Measurements from ENCODE around the gene PARP1. TPM values are rescaled to one million over a fixed set of nuclear protein-coding genes. Genes with fewer than 3 reads are reported as not detected.
A peak's percentile ranks its signal among the peaks of the same experiment; 100 is the strongest.

Gene PARP1
- total and polyA plus RNA-seq, 2 donors from 2014 or later, result 37.9 to 71.1 TPM

DNA sequence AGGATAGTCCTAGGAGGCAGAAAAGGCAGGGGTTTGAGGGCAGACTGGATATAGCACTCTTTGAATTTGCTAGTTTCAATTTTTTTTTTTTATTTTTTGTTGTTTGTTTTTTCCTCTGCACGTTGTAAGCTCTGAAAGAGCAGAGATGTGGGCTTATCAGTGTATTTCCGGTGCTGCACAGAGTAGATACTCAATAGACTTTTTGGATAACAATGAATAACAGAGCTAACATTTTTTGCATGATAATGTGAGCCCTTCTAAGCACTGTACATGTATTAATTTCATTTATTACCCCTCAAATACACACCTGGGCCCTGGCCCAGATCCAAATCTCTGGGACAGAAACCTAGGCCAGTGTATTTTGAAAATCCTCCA is 17.1 kb upstream of the PARP1 start:
- H3K4me1 ChIP-seq (ENCODE audit: control insufficient read depth in 2 of 3, insufficient read depth in 2 of 3, low read depth in 1 of 3, low read length in 3 of 3), result peaks cover 0 to 2% (median 0%) of the 10 kb centered on the region in 3 donors
- DNase-seq, result no peak
- TF ChIP-seq, protein P1, sequence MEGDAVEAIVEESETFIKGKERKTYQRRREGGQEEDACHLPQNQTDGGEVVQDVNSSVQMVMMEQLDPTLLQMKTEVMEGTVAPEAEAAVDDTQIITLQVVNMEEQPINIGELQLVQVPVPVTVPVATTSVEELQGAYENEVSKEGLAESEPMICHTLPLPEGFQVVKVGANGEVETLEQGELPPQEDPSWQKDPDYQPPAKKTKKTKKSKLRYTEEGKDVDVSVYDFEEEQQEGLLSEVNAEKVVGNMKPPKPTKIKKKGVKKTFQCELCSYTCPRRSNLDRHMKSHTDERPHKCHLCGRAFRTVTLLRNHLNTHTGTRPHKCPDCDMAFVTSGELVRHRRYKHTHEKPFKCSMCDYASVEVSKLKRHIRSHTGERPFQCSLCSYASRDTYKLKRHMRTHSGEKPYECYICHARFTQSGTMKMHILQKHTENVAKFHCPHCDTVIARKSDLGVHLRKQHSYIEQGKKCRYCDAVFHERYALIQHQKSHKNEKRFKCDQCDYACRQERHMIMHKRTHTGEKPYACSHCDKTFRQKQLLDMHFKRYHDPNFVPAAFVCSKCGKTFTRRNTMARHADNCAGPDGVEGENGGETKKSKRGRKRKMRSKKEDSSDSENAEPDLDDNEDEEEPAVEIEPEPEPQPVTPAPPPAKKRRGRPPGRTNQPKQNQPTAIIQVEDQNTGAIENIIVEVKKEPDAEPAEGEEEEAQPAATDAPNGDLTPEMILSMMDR (IDR thresholded peaks at IDR 0.05; ENCODE audit: borderline replicate concordance, extremely low read depth, insufficient read depth), result no peak
- no peak overlapping the region for H3K4me3 ChIP-seq (ENCODE audit: low read length in 3 of 3)
- H3K9me3 ChIP-seq (ENCODE audit: control insufficient read depth in 2 of 3, insufficient read depth in 1 of 3, low read length in 3 of 3), result no peaks in the 10 kb centered on the region
- no peak overlapping the region for H3K27ac ChIP-seq (ENCODE audit: low read depth in 2 of 2, low read length in 2 of 2)
- H3K36me3 ChIP-seq (ENCODE audit: control insufficient read depth in 2 of 3, insufficient read depth in 3 of 3, low read length in 3 of 3), result no peaks in the 10 kb centered on the region
- no peak for FAIRE-seq
- H3K9ac ChIP-seq (ENCODE audit: low read length in 3 of 3), result no peak overlapping the region
- H3K27me3 ChIP-seq (ENCODE audit: control insufficient read depth, insufficient read depth, low read length), result no peaks in the 10 kb centered on the region
- intact Hi-C loops (cut with DNase I), result no loop called here

DNA sequence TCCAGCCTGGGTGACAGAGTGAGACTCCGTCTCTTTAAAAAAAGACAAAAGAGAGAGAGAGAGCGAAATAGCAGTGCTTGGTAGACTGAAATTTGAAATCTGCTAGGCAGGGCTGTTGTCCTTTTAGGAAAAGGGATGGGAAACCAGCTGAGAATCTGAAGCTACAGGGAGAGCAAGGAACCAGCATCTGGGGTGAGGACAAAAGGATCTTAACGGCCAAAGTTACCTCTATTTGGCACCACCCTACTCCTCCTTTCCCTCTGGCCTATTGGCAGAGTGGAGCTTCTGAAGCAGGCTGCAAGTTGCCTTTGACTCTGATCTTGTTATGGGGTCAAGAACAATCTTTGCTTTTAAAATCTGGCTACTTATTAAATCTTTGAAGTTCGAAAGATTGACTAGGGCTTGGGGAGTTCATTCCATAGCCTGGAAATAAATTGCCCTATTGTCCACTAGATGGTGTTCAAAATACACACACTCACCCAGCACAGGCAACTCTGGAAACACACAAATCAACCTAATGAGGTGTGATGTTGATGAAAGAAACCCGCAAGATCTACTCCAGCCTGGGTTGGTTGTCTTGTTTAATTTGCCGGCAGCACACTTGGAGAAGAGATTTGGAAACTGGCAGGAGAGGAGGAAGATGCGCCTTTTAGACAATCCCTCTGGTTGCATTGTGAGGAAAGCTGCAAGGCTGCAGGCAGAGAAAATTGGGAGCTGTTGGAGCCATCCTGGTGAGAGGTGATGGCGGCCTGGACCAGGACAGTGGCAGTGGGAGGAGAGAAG is 16.5 kb upstream of the PARP1 start:
- intact Hi-C loops (cut with DNase I), result no loop called here
- peak; percentile 33 for FAIRE-seq

DNA sequence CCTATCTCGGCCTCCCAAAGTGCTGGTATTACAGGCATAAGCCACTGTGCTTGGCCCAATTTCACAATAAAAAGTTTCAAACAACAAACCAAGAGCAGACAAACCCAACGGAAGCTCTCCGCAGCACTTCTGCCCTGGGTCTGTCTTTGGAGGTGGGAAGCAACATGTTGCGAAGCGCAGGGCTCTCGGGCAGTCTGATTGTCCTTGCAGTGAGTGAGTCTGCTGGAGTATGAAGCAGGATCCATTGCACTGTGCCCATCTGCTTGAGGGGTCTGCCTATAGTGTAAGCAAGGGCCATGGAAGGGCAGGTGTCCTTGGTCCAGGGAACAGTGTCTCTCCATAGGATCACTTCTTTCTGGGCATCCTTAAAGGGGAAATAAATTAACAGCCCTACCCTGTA is 14.6 kb upstream of the PARP1 start:
- no peak for FAIRE-seq

More for the DNA sequence above, 16.5 kb upstream of the PARP1 start:
- Histone ChIP-seq H3K9me3 (ENCODE audit: control insufficient read depth in 2 of 3, insufficient read depth in 1 of 3, low read length in 3 of 3) (no peaks in the 10 kb centered on the region), H3K4me1 (ENCODE audit: control insufficient read depth in 2 of 3, insufficient read depth in 2 of 3, low read depth in 1 of 3, low read length in 3 of 3) (peaks cover 0 to 2% (median 0%) of the 10 kb centered on the region in 3 donors), H3K27ac (ENCODE audit: low read depth in 2 of 2, low read length in 2 of 2) (no peak overlapping the region), H3K9ac (ENCODE audit: low read length in 3 of 3) (no peak overlapping the region), H3K4me3 (ENCODE audit: low read length in 3 of 3) (no peak overlapping the region), H3K27me3 (ENCODE audit: control insufficient read depth, insufficient read depth, low read length) (no peaks in the 10 kb centered on the region), H3K36me3 (ENCODE audit: control insufficient read depth in 2 of 3, insufficient read depth in 3 of 3, low read length in 3 of 3) (no peaks in the 10 kb centered on the region)
- peak in 3 of 5 donors; percentile 66 to 93 (median 92) for DNase-seq
- TF ChIP-seq, protein P1 (IDR thresholded peaks at IDR 0.05; ENCODE audit: borderline replicate concordance, extremely low read depth, insufficient read depth), result peak; percentile 72

More for the DNA sequence above, 14.6 kb upstream of the PARP1 start:
- DNase-seq, result no peak
- Histone ChIP-seq H3K36me3 (ENCODE audit: control insufficient read depth in 2 of 3, insufficient read depth in 3 of 3, low read length in 3 of 3) (no peaks in the 10 kb centered on the region), H3K9me3 (ENCODE audit: control insufficient read depth in 2 of 3, insufficient read depth in 1 of 3, low read length in 3 of 3) (no peaks in the 10 kb centered on the region), H3K4me1 (ENCODE audit: control insufficient read depth in 2 of 3, insufficient read depth in 2 of 3, low read depth in 1 of 3, low read length in 3 of 3) (peaks cover 0 to 2% (median 0%) of the 10 kb centered on the region in 3 donors), H3K27me3 (ENCODE audit: control insufficient read depth, insufficient read depth, low read length) (no peaks in the 10 kb centered on the region), H3K27ac (ENCODE audit: low read depth in 2 of 2, low read length in 2 of 2) (no peak overlapping the region), H3K9ac (ENCODE audit: low read length in 3 of 3) (no peak overlapping the region), H3K4me3 (ENCODE audit: low read length in 3 of 3) (no peak overlapping the region)
- TF ChIP-seq, protein P1 (IDR thresholded peaks at IDR 0.05; ENCODE audit: borderline replicate concordance, extremely low read depth, insufficient read depth), result no peak
- intact Hi-C loops (cut with DNase I), result no loop called here

All from kidney (tissue), 14 donors.